Inferior parietal cortex (tissue), 1 donor: ENCODE measurements around the gene STARD9.

Experiments used
- DNase-seq: peaks from one replicate; pipeline ENCODE4 v3.0.0-alpha.2; 2016; ENCODE audit errors: extremely low spot score

STARD9 gene

GRCh38 chr15:42693942-42694341, 118.5 kb downstream of the STARD9 start:
- no peak for DNase-seq

GRCh38 chr15:42694398-42694797, 119.0 kb downstream of the STARD9 start:
- no peak for DNase-seq

- DNase-seq: no peak
Measured at GRCh38 chr15:42695527-42696071, 120.2 kb downstream of the STARD9 start.

GRCh38 chr15:42696626-42697025, 121.2 kb downstream of the STARD9 start:
- no peak for DNase-seq

GRCh38 chr15:42704492-42704926, 129.1 kb downstream of the STARD9 start:
- peak; percentile 80 for DNase-seq

- no peak for DNase-seq
Measured at GRCh38 chr15:42705336-42705735, 129.9 kb downstream of the STARD9 start.

GRCh38 chr15:42707068-42707467, 131.7 kb downstream of the STARD9 start:
- no peak for DNase-seq

- DNase-seq: no peak
Measured at GRCh38 chr15:42707873-42708544, 132.6 kb downstream of the STARD9 start.

GRCh38 chr15:42710662-42711061, 135.3 kb downstream of the STARD9 start:
- DNase-seq: no peak

- no peak for DNase-seq
Measured at GRCh38 chr15:42711746-42712145, 136.3 kb downstream of the STARD9 start.

GRCh38 chr15:42712584-42712983, 137.2 kb downstream of the STARD9 start:
- DNase-seq: no peak

GRCh38 chr15:42716125-42716524, 140.7 kb downstream of the STARD9 start:
- no peak for DNase-seq

GRCh38 chr15:42716626-42717025, 141.2 kb downstream of the STARD9 start:
- DNase-seq: no peak

- no peak for DNase-seq
Measured at GRCh38 chr15:42719043-42719442, 143.6 kb downstream of the STARD9 start.

GRCh38 chr15:42720071-42720470, 144.7 kb downstream of the STARD9 start:
- no peak for DNase-seq

GRCh38 chr15:42721016-42721415, 145.6 kb downstream of the STARD9 start:
- DNase-seq: no peak

GRCh38 chr15:42721916-42722315, 146.5 kb downstream of the STARD9 start:
- DNase-seq: no peak

GRCh38 chr15:42723068-42723467, 147.7 kb downstream of the STARD9 start:
- DNase-seq: no peak

- DNase-seq: no peak
Measured at GRCh38 chr15:42724276-42724675, 148.9 kb downstream of the STARD9 start.

- no peak for DNase-seq
Measured at GRCh38 chr15:42725331-42725903, 150.0 kb downstream of the STARD9 start.

- no peak for DNase-seq
Measured at GRCh38 chr15:42726114-42726513, 150.7 kb downstream of the STARD9 start.

- no peak for DNase-seq
Measured at GRCh38 chr15:42727750-42728381, 152.5 kb downstream of the STARD9 start.

- no peak for DNase-seq
Measured at GRCh38 chr15:42728560-42728959, 153.2 kb downstream of the STARD9 start.
